GM21825 (cell line): ENCODE data around the gene NEURL1.
"Not testable (repeated sequence)": the region's sequence is repeated elsewhere in the genome, so short reads cannot be mapped to it uniquely, and the experiment has no call there.

Experiments
- ATAC-seq: cut with Tn5 transposase; IDR thresholded peaks from one replicate; pipeline ENCODE4 v1.9.1; 2021; ENCODE audit warnings: mild to moderate bottlenecking, moderate library complexity; ENCODE audit not compliant: unreplicated experiment

The NEURL1 gene

DNA sequence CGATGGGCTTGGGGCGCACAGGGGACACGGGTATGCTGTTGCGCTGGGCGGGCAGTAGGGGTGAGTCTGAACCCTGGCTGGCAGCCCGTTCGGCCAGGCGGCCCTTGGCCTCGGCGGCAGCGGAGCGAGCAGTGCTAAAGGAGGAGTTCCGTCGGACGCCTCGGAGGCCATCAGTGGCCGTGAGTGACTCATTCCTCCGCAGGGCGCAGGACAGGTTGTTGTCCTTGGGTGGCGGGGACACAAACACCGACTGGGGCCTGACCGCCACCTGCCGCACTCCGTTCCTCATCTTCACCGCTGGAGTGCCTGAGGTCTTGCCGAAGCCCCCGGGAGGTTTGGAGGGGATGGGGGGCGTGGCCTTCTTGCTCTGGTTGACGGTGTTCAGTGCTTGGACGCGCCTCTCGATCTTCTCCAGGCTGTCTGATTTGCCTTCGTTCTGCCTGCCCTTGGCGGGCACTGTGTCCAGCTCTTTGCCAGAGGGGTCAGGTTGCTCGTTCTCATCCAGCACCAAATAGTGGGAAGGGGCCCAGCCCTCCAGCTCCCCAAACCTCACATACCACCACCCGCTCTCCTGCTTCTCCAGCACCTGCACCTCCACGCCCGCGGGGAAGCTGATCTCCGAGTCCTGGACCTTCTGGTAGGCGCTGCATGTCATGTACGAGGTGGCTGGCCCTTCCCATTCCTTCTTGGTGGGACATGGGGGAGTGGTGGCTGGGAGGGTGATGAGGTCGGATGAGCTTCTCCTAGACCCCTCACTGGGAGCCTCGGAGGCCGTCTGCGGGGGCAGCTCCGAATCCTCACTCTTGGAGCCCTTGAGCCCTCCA, 108.7 kb downstream of the NEURL1 start:
- ATAC-seq = no peak

DNA sequence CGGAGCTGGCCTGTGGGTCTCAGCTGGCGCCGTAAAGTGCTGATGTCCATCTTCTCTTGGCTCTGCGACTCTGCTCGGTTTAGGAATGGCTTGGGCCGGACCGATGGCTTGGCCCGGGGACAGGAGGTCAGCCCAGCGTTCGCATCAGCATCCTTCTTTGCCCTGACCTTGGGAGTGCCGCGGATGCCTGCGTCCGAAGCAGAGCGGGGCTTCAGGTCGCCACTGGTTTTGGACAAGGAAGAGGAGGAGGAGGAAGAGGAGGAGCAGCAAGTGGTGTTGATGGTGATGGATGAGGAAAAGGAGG, 109.3 kb downstream of the NEURL1 start:
- ATAC-seq = no peak

DNA sequence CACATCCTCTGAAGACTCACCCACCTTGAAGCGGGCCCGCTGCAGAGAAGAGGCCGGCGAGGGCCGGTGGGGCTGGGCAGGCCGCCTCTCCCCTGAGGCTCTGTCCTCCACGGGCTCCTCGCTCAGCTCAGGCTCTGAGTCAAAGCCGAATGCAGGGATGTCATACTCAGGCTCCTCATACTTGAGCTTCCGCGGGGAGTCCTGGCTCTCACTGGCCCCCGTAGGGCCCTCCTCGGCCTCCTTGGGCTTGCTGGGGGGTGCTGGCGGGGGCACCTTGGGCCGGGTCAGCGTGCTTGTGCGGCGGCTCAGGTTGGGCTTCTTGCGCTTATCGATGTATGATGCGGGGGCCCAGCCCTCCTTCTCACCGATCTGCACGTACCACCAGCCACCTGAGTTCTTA, 109.9 kb downstream of the NEURL1 start:
- ATAC-seq = no peak

GRCh38 chr10:103605359-103606096, 112.0 kb downstream of the NEURL1 start:
- no peak for ATAC-seq

DNA sequence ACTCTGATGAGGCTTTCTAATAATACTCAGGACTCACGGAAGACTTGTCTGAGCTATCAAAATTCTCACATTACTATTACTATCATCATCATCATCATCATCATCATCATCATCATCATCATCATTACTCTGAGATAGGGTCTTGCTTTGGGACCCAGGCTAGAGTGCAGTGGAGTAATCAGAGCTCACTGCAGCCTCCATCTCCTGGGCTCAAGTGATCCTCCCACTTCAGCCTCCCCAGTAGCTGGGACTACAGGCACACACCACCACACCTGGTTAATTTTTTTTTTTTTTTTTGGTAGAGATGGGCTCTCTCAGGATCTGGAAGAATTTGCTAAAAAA, 112.6 kb downstream of the NEURL1 start:
- ATAC-seq = not testable (repeated sequence)

- not testable (repeated sequence) for ATAC-seq
Measured at GRCh38 chr10:103607051-103607450, 113.5 kb downstream of the NEURL1 start.

GRCh38 chr10:103608056-103608455, 114.6 kb downstream of the NEURL1 start:
- not testable (repeated sequence) for ATAC-seq

GRCh38 chr10:103609231-103610082, 116.0 kb downstream of the NEURL1 start:
- ATAC-seq = no peak

- no peak for ATAC-seq
Measured at GRCh38 chr10:103610083-103610472, 116.6 kb downstream of the NEURL1 start.

- ATAC-seq = no peak
Measured at GRCh38 chr10:103610921-103611511, 117.5 kb downstream of the NEURL1 start.

DNA sequence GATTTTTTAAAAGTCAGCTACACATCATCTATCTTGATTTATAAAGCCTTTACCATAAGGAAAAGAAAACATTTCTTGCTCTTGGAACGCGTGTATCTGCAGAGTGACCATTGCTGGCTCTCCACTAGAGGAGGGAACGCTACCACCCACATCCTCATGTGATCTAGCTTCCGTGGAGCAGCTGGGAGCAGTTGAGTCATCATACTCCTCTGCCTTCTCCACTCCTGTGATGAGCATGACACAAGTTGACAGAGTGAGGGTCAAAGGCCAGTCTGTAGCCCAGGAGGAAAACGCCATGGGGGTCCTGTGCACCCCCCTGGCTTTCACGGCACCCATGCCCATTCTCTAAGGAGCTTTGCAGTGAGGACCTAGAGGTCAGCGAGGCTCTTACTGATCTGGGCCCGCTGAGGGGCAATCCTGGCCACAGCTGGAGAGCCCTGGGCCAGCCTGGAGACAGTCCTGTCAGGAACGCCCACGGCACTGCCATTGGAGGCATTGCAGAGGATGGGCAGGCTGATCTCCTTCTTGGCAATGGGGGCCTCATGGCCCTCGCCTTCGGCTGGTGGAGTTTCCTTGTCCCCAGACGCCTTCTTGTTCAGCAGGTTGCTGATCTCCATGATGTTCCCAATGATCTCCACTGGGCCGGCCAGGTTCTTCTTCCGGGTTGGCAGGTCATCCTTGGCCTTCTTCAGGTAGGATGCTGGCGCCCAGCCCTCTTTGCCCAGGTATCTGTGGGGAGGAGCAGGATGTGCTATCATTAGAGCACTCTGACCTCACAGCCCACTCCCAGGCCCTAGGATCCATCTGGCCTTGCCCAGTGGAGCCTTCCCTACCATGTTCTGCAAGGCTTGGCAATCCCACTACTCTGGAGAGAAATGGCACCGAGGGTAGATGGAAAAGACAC, 119.2 kb downstream of the NEURL1 start:
- no peak for ATAC-seq

DNA sequence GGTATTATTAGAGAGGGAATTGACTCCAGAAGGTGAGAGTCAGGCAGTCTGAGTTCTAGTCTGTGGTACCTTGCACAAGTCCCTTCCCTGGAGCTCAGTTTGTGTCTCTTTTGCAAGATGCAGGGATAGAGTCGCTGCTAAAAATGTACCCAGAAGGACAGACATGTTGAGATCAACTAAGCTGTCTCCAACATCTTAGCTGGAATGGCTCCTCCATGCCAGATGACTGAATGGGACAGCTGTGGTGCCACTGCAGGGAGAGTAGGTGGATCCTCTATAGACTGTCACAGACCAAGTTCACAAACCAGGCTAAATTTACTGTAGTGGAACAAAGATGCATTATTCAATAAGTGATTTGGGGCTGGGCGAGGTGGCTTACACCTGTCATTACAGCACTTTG, 120.1 kb downstream of the NEURL1 start:
- no peak for ATAC-seq

- ATAC-seq = no peak
Measured at GRCh38 chr10:103614306-103615158, 121.0 kb downstream of the NEURL1 start.

- no peak for ATAC-seq
Measured at GRCh38 chr10:103616705-103617601, 123.4 kb downstream of the NEURL1 start.

GRCh38 chr10:103617602-103618385, 124.3 kb downstream of the NEURL1 start:
- ATAC-seq = no peak

GRCh38 chr10:103618575-103619423, 125.3 kb downstream of the NEURL1 start:
- no peak for ATAC-seq
